Stomach smooth muscle (tissue), 2 donors: ENCODE measurements around the gene SDK2.

Source experiments
- H3K27ac ChIP-seq: one replicate; pipeline ENCODE4 v1.7.0; 2013; ENCODE audit warnings: mild to moderate bottlenecking, low read length, inconsistent platforms
- H3K27me3 ChIP-seq, 2 donors: one replicate each; pipeline ENCODE4 v1.7.0; 2013; ENCODE audit warnings: low read length in 2 of 2; ENCODE audit not compliant: insufficient read depth in 2 of 2, control insufficient read depth in 1 of 2
- H3K36me3 ChIP-seq, 2 donors: one replicate each; pipeline ENCODE4 v1.7.0; 2013; ENCODE audit warnings: low read length in 2 of 2; ENCODE audit not compliant: control insufficient read depth in 2 of 2, insufficient read depth in 2 of 2
- H3K4me1 ChIP-seq: one replicate; pipeline ENCODE4 v1.7.0; 2013; ENCODE audit warnings: low read length; ENCODE audit not compliant: control insufficient read depth, insufficient read depth
- H3K4me3 ChIP-seq, 2 donors: one replicate each; pipeline ENCODE4 v1.7.0; 2013; ENCODE audit warnings: low read length in 2 of 2
- H3K9ac ChIP-seq, 2 donors: one replicate each; pipeline ENCODE4 v1.7.0; 2013; ENCODE audit warnings: low read length in 2 of 2, mild to moderate bottlenecking in 1 of 2
- H3K9me3 ChIP-seq, 2 donors: one replicate each; pipeline ENCODE4 v1.7.0; 2013; ENCODE audit warnings: low read length in 2 of 2; ENCODE audit not compliant: control insufficient read depth in 2 of 2
- donor health status: healthy.
- donor health status: Pancreatic carcinoma.

SDK2 gene

GRCh38 chr17:73559532-73559931, 84.7 kb downstream of the SDK2 start:
- no peaks in the 10 kb centered on the region for H3K36me3 ChIP-seq
- no peak overlapping the region for H3K4me3 ChIP-seq
- H3K9me3 ChIP-seq: peaks cover 0 to 4% of the 10 kb centered on the region in 2 donors
- no peak overlapping the region for H3K27ac ChIP-seq
- H3K9ac ChIP-seq: no peak overlapping the region
- H3K27me3 ChIP-seq: peaks cover 0 to 7% of the 10 kb centered on the region in 2 donors
- no peaks in the 10 kb centered on the region for H3K4me1 ChIP-seq

GRCh38 chr17:73555199-73555960, 88.9 kb downstream of the SDK2 start:
- H3K27ac ChIP-seq: no peak overlapping the region
- no peaks in the 10 kb centered on the region for H3K36me3 ChIP-seq
- H3K9me3 ChIP-seq: peaks cover 0 to 4% of the 10 kb centered on the region in 2 donors
- H3K9ac ChIP-seq: no peak overlapping the region
- H3K27me3 ChIP-seq: peaks cover 0 to 10% of the 10 kb centered on the region in 2 donors
- H3K4me3 ChIP-seq: no peak overlapping the region
- no peaks in the 10 kb centered on the region for H3K4me1 ChIP-seq

GRCh38 chr17:73554498-73554897, 89.7 kb downstream of the SDK2 start:
- H3K4me3 ChIP-seq: no peak overlapping the region
- peaks cover 0 to 4% of the 10 kb centered on the region in 2 donors for H3K9me3 ChIP-seq
- H3K4me1 ChIP-seq: no peaks in the 10 kb centered on the region
- no peaks in the 10 kb centered on the region for H3K36me3 ChIP-seq
- peaks cover 0 to 10% of the 10 kb centered on the region in 2 donors for H3K27me3 ChIP-seq
- no peak overlapping the region for H3K27ac ChIP-seq
- no peak overlapping the region for H3K9ac ChIP-seq

- Histone ChIP-seq H3K9ac (no peak overlapping the region), H3K4me1 (no peaks in the 10 kb centered on the region), H3K27me3 (peaks cover 0 to 10% of the 10 kb centered on the region in 2 donors), H3K9me3 (peaks cover 0 to 4% of the 10 kb centered on the region in 2 donors), H3K4me3 (no peak overlapping the region), H3K27ac (no peak overlapping the region), H3K36me3 (no peaks in the 10 kb centered on the region)
These were observed 90.9 kb downstream of the SDK2 start for GRCh38 chr17:73553311-73553710.

- H3K4me1 ChIP-seq: no peaks in the 10 kb centered on the region
- H3K27me3 ChIP-seq: peaks cover 0 to 10% of the 10 kb centered on the region in 2 donors
- H3K27ac ChIP-seq: no peak overlapping the region
- no peaks in the 10 kb centered on the region for H3K36me3 ChIP-seq
- no peak overlapping the region for H3K4me3 ChIP-seq
- no peak overlapping the region for H3K9ac ChIP-seq
- H3K9me3 ChIP-seq: peaks cover 0 to 4% of the 10 kb centered on the region in 2 donors
These were observed 91.8 kb downstream of the SDK2 start for GRCh38 chr17:73552300-73553048.

GRCh38 chr17:73551759-73552158, 92.5 kb downstream of the SDK2 start:
- Histone ChIP-seq H3K9ac (no peak overlapping the region), H3K27ac (no peak overlapping the region), H3K27me3 (peaks cover 0 to 10% of the 10 kb centered on the region in 2 donors), H3K9me3 (peaks cover 0 to 4% of the 10 kb centered on the region in 2 donors), H3K4me3 (no peak overlapping the region), H3K4me1 (no peaks in the 10 kb centered on the region), H3K36me3 (no peaks in the 10 kb centered on the region)

GRCh38 chr17:73551144-73551543, 93.1 kb downstream of the SDK2 start:
- H3K9ac ChIP-seq: no peak overlapping the region
- peaks cover 0 to 10% of the 10 kb centered on the region in 2 donors for H3K27me3 ChIP-seq
- peaks cover 0 to 4% of the 10 kb centered on the region in 2 donors for H3K9me3 ChIP-seq
- no peak overlapping the region for H3K4me3 ChIP-seq
- no peak overlapping the region for H3K27ac ChIP-seq
- no peaks in the 10 kb centered on the region for H3K4me1 ChIP-seq
- no peaks in the 10 kb centered on the region for H3K36me3 ChIP-seq

- no peaks in the 10 kb centered on the region for H3K4me1 ChIP-seq
- no peak overlapping the region for H3K9ac ChIP-seq
- no peaks in the 10 kb centered on the region for H3K36me3 ChIP-seq
- H3K27ac ChIP-seq: no peak overlapping the region
- H3K4me3 ChIP-seq: no peak overlapping the region
- peaks cover 0 to 10% of the 10 kb centered on the region in 2 donors for H3K27me3 ChIP-seq
- peaks cover 0 to 4% of the 10 kb centered on the region in 2 donors for H3K9me3 ChIP-seq
These were observed 93.7 kb downstream of the SDK2 start for GRCh38 chr17:73550556-73550955.

GRCh38 chr17:73549841-73550430, 94.3 kb downstream of the SDK2 start:
- no peak overlapping the region for H3K9ac ChIP-seq
- H3K4me3 ChIP-seq: no peak overlapping the region
- no peaks in the 10 kb centered on the region for H3K36me3 ChIP-seq
- H3K27ac ChIP-seq: no peak overlapping the region
- no peaks in the 10 kb centered on the region for H3K4me1 ChIP-seq
- H3K9me3 ChIP-seq: peaks cover 0 to 4% of the 10 kb centered on the region in 2 donors
- H3K27me3 ChIP-seq: peaks cover 0 to 10% of the 10 kb centered on the region in 2 donors

GRCh38 chr17:73548620-73549311, 95.5 kb downstream of the SDK2 start:
- H3K9me3 ChIP-seq: no peaks in the 10 kb centered on the region
- H3K36me3 ChIP-seq: no peaks in the 10 kb centered on the region
- H3K4me1 ChIP-seq: no peaks in the 10 kb centered on the region
- H3K27me3 ChIP-seq: peaks cover 0 to 13% of the 10 kb centered on the region in 2 donors
- no peak overlapping the region for H3K9ac ChIP-seq
- no peak overlapping the region for H3K4me3 ChIP-seq
- no peak overlapping the region for H3K27ac ChIP-seq
